ENCODE data around the gene RNF175. TPM values are rescaled to one million over a fixed set of nuclear protein-coding genes. Genes with fewer than 3 reads are reported as not detected.

RNF175 gene
- polyA plus RNA-seq, 3 donors = 0.25 to 2.2 (median 1.7) TPM

- WGBS, 3 donors = 60 to 74% (median 66%) methylated on average over 15 of the region's 15 CpGs
- H3K27ac ChIP-seq (ENCODE audit: low read depth, low read length) = no peak overlapping the region
Observed at GRCh38 chr4:153758688-153759406, 977 bp downstream of the RNF175 start.

- WGBS, 3 donors = 87 to 93% (median 91%) methylated on average over 2 of the region's 2 CpGs
- no peak overlapping the region for H3K27ac ChIP-seq (ENCODE audit: low read depth, low read length)
Observed at GRCh38 chr4:153758136-153758535, 1.7 kb downstream of the RNF175 start.

- 58 to 95% (median 62%) methylated on average over 1 of the region's 1 CpG for WGBS, 3 donors
- H3K27ac ChIP-seq (ENCODE audit: low read depth, low read length) = no peak overlapping the region
Observed at GRCh38 chr4:153757407-153757806, 2.4 kb downstream of the RNF175 start.

GRCh38 chr4:153755186-153755585 is 4.6 kb downstream of the RNF175 start:
- H3K27ac ChIP-seq (ENCODE audit: low read depth, low read length) = no peak overlapping the region
- WGBS, 3 donors = 64 to 81% (median 70%) methylated on average over 2 of the region's 2 CpGs

- H3K27ac ChIP-seq (ENCODE audit: low read depth, low read length) = no peak overlapping the region
- 37 to 43% (median 37%) methylated on average over 5 of the region's 5 CpGs for WGBS, 3 donors
Observed at GRCh38 chr4:153750197-153750817, 9.5 kb downstream of the RNF175 start.

- no peak overlapping the region for H3K27ac ChIP-seq (ENCODE audit: low read depth, low read length)
- WGBS, 3 donors = 45 to 78% (median 46%) methylated on average over 6 of the region's 6 CpGs
Observed at GRCh38 chr4:153748378-153748777, 11.4 kb downstream of the RNF175 start.

- WGBS, 3 donors = 60 to 78% (median 66%) methylated on average over 4 of the region's 4 CpGs
- H3K27ac ChIP-seq (ENCODE audit: low read depth, low read length) = no peak overlapping the region
Observed at GRCh38 chr4:153747406-153747955, 12.3 kb downstream of the RNF175 start.

- H3K27ac ChIP-seq (ENCODE audit: low read depth, low read length) = no peak overlapping the region
Observed at GRCh38 chr4:153745651-153746050, 14.2 kb downstream of the RNF175 start.

GRCh38 chr4:153741541-153741940 is 18.3 kb downstream of the RNF175 start:
- no peak overlapping the region for H3K27ac ChIP-seq (ENCODE audit: low read depth, low read length)
- WGBS, 3 donors = 56 to 71% (median 67%) methylated on average over 2 of the region's 2 CpGs

GRCh38 chr4:153735906-153736461 is 23.8 kb downstream of the RNF175 start:
- H3K27ac ChIP-seq (ENCODE audit: low read depth, low read length) = no peak overlapping the region

GRCh38 chr4:153733751-153734448 is 25.9 kb downstream of the RNF175 start:
- 39 to 86% (median 80%) methylated on average over 4 of the region's 4 CpGs for WGBS, 3 donors
- H3K27ac ChIP-seq (ENCODE audit: low read depth, low read length) = no peak overlapping the region

- H3K27ac ChIP-seq (ENCODE audit: low read depth, low read length) = no peak overlapping the region
- 32 to 40% (median 37%) methylated on average over 3 of the region's 3 CpGs for WGBS, 3 donors
Observed at GRCh38 chr4:153731239-153731638, 28.6 kb downstream of the RNF175 start.

- WGBS, 3 donors = 84 to 92% (median 91%) methylated on average over 2 of the region's 2 CpGs
- H3K27ac ChIP-seq (ENCODE audit: low read depth, low read length) = no peak overlapping the region
Observed at GRCh38 chr4:153729895-153730294, 29.9 kb downstream of the RNF175 start.

- H3K27ac ChIP-seq (ENCODE audit: low read depth, low read length) = no peak overlapping the region
- WGBS, 3 donors = 61 to 79% (median 63%) methylated on average over 4 of the region's 4 CpGs
Observed at GRCh38 chr4:153728660-153729059, 31.2 kb downstream of the RNF175 start.

- 81 to 87% (median 87%) methylated on average over 5 of the region's 5 CpGs for WGBS, 3 donors
- H3K27ac ChIP-seq (ENCODE audit: low read depth, low read length) = no peak overlapping the region
Observed at GRCh38 chr4:153728151-153728550, 31.7 kb downstream of the RNF175 start.

GRCh38 chr4:153725831-153726154 is 34.0 kb downstream of the RNF175 start:
- WGBS, 3 donors = 69 to 85% (median 83%) methylated on average over 1 of the region's 1 CpG
- no peak overlapping the region for H3K27ac ChIP-seq (ENCODE audit: low read depth, low read length)

- WGBS, 3 donors = 70 to 82% (median 80%) methylated on average over 5 of the region's 5 CpGs
- H3K27ac ChIP-seq (ENCODE audit: low read depth, low read length) = no peak overlapping the region
Observed at GRCh38 chr4:153725136-153725830, 34.5 kb downstream of the RNF175 start.

GRCh38 chr4:153724606-153725005 is 35.2 kb downstream of the RNF175 start:
- WGBS, 3 donors = 88 to 91% (median 90%) methylated on average over 5 of the region's 5 CpGs
- H3K27ac ChIP-seq (ENCODE audit: low read depth, low read length) = no peak overlapping the region

- WGBS, 3 donors = 63 to 85% (median 75%) methylated on average over 1 of the region's 1 CpG
- H3K27ac ChIP-seq (ENCODE audit: low read depth, low read length) = no peak overlapping the region
Observed at GRCh38 chr4:153722036-153722435, 37.8 kb downstream of the RNF175 start.
